ENCODE data around the gene ADAMTS9. TPM values are rescaled to one million over a fixed set of nuclear protein-coding genes. Genes with fewer than 3 reads are reported as not detected.

The ADAMTS9 gene
- total and polyA plus RNA-seq, 2 donors (not counting 3 experiments of a cell fraction or from before 2014, with no cell fraction given) = 6.5 to 23.9 TPM

DNA sequence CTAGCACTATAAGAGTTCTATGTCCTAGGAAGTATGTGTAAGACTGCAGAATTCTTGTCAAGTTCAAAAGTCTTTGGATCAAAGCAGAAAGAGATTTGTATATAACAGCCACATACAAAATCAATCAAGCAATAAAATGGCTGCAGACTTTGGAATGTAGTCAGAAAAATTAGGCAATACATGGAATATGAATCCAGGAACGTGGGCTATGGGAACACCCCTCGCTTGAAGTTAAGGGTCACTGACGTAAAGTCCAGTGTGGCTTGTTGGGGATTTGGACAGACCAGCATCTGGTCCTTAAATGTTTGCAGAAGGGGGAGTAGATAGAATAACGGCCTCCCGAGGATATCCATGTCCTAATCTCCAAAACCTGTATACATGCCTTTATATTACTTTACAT is 178.6 kb downstream of the ADAMTS9 start:
- Histone ChIP-seq H3K9me1 (replicated peaks; ENCODE audit: control insufficient read depth, extremely low read depth, insufficient read depth, low read length) (no peaks in the 10 kb centered on the region), H3K27me3 (ENCODE audit: control insufficient read depth in 2 of 2, insufficient read depth in 2 of 2, low read length in 2 of 2) (no peaks in the 10 kb centered on the region), H3K27ac (ENCODE audit: insufficient read depth, low read depth, low read length) (no peak overlapping the region), H3K4me2 (ENCODE audit: insufficient read depth, low read length) (no peak overlapping the region), H3K9ac (replicated peaks; ENCODE audit: extremely low read depth, insufficient read depth, low read length) (no peak overlapping the region), H4K20me1 (replicated peaks; ENCODE audit: control insufficient read depth, extremely low read depth, insufficient read depth, low read length) (no peaks in the 10 kb centered on the region), H3K4me3 (replicated peaks in 1 of 3; ENCODE audit: insufficient read depth in 1 of 3, low read depth in 1 of 3, low read length in 3 of 3) (no peak overlapping the region), H2AFZ (ENCODE audit: low read depth, low read length) (no peak overlapping the region), H3K79me2 (ENCODE audit: control insufficient read depth, insufficient read depth, low read length) (no peaks in the 10 kb centered on the region), H3K4me1 (ENCODE audit: control insufficient read depth, extremely low read depth, insufficient read depth, low read length) (peaks cover 9% of the 10 kb centered on the region), H3K36me3 (ENCODE audit: control insufficient read depth in 2 of 2, extremely low read depth in 1 of 2, insufficient read depth in 2 of 2, low read length in 2 of 2) (no peaks in the 10 kb centered on the region), H3K9me3 (replicated peaks; ENCODE audit: control insufficient read depth, insufficient read depth, low read length) (no peaks in the 10 kb centered on the region)
- dilution Hi-C loops (cut with MboI; ENCODE audit: extremely low pct_ligation_motif_present, low sequenced_read_pairs) (no loop called here), intact Hi-C loops (cut with micrococcal nuclease) (no loop called here)
- POLR2A ChIA-PET = no interaction called here
- BruUV-seq (replicated peaks) = no TSS peak
- CTCF ChIA-PET = no interaction called here
- DNase-seq (ENCODE audit: low read depth, low spot score) (no peak), FAIRE-seq (no peak)
- TF ChIP-seq MYC (IDR thresholded peaks at IDR 0.05; ENCODE audit: low read depth, low read length) (no peak), JUN (IDR thresholded peaks at IDR 0.05; ENCODE audit: borderline replicate concordance, insufficient read depth, insufficient read length, low read depth) (no peak), POLR2A (IDR thresholded peaks at IDR 0.05; ENCODE audit: low read depth, low read length) (no peak), EZH2 (IDR thresholded peaks at IDR 0.05; ENCODE audit: borderline replicate concordance, low read depth, low read length, severe bottlenecking) (no peak), POLR2AphosphoS5 (IDR thresholded peaks at IDR 0.05; ENCODE audit: insufficient read depth, low read depth, low read length) (no peak)
- TF ChIP-seq, protein P1, sequence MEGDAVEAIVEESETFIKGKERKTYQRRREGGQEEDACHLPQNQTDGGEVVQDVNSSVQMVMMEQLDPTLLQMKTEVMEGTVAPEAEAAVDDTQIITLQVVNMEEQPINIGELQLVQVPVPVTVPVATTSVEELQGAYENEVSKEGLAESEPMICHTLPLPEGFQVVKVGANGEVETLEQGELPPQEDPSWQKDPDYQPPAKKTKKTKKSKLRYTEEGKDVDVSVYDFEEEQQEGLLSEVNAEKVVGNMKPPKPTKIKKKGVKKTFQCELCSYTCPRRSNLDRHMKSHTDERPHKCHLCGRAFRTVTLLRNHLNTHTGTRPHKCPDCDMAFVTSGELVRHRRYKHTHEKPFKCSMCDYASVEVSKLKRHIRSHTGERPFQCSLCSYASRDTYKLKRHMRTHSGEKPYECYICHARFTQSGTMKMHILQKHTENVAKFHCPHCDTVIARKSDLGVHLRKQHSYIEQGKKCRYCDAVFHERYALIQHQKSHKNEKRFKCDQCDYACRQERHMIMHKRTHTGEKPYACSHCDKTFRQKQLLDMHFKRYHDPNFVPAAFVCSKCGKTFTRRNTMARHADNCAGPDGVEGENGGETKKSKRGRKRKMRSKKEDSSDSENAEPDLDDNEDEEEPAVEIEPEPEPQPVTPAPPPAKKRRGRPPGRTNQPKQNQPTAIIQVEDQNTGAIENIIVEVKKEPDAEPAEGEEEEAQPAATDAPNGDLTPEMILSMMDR (IDR thresholded peaks at IDR 0.05; ENCODE audit: extremely low read depth in 1 of 2, insufficient read depth in 1 of 2, low read depth in 1 of 2, low read length in 2 of 2) = no peak
- TF ChIP-seq, protein P2, sequence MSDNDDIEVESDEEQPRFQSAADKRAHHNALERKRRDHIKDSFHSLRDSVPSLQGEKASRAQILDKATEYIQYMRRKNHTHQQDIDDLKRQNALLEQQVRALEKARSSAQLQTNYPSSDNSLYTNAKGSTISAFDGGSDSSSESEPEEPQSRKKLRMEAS (IDR thresholded peaks at IDR 0.05; ENCODE audit: insufficient read depth, insufficient read length) = no peak
